ENCODE measurements around the gene METTL23.

METTL23 gene

GRCh38 chr17:76772842-76773525 is 46.3 kb downstream of the METTL23 start:
- Mint-ChIP-seq H3K4me1 (ENCODE audit: low read depth) (peaks cover 16% of the 10 kb centered on the region), H3K9me3 (no peaks in the 10 kb centered on the region), H3K4me3 (peak overlapping the region; percentile 70), H3K27me3 (ENCODE audit: low read depth) (no peaks in the 10 kb centered on the region), H3K36me3 (ENCODE audit: low read depth) (peaks cover 46% of the 10 kb centered on the region), H3K27ac (peak overlapping the region; percentile 82)
- DNase-seq (ENCODE audit: low spot score), result peak; percentile 12

GRCh38 chr17:76775021-76775600 is 48.5 kb downstream of the METTL23 start:
- Mint-ChIP-seq H3K9me3 (no peaks in the 10 kb centered on the region), H3K36me3 (ENCODE audit: low read depth) (peaks cover 45% of the 10 kb centered on the region), H3K27ac (no peak overlapping the region), H3K4me3 (no peak overlapping the region), H3K27me3 (ENCODE audit: low read depth) (no peaks in the 10 kb centered on the region), H3K4me1 (ENCODE audit: low read depth) (peaks cover 16% of the 10 kb centered on the region)
- DNase-seq (ENCODE audit: low spot score), result no peak

- peaks cover under 1% of the 10 kb centered on the region for H3K4me1 Mint-ChIP-seq (ENCODE audit: low read depth)
- H3K27me3 Mint-ChIP-seq (ENCODE audit: low read depth), result no peaks in the 10 kb centered on the region
- H3K4me3 Mint-ChIP-seq, result no peak overlapping the region
- no peak for DNase-seq (ENCODE audit: low spot score)
- H3K36me3 Mint-ChIP-seq (ENCODE audit: low read depth), result peaks cover 11% of the 10 kb centered on the region
- H3K9me3 Mint-ChIP-seq, result no peaks in the 10 kb centered on the region
- no peak overlapping the region for H3K27ac Mint-ChIP-seq
Observed at GRCh38 chr17:76781056-76781982, 54.7 kb downstream of the METTL23 start.

GRCh38 chr17:76783146-76783545 is 56.5 kb downstream of the METTL23 start:
- Mint-ChIP-seq H3K9me3 (no peaks in the 10 kb centered on the region), H3K4me1 (ENCODE audit: low read depth) (peaks cover 15% of the 10 kb centered on the region), H3K27me3 (ENCODE audit: low read depth) (no peaks in the 10 kb centered on the region), H3K27ac (no peak overlapping the region), H3K4me3 (no peak overlapping the region), H3K36me3 (ENCODE audit: low read depth) (peaks cover 7% of the 10 kb centered on the region)
- DNase-seq (ENCODE audit: low spot score), result no peak
